HEK293 (cell line): ENCODE results near the gene HOXB9.
A peak's percentile ranks its signal among the peaks of the same experiment; 100 is the strongest.

Experiments
- BCL11B ChIP-seq: fragments of 450-650 bp; formaldehyde crosslinking; IDR thresholded peaks from 2 replicates; pipeline ENCODE4 v1.5.1; 2016; ENCODE audit warnings: low read depth, missing biosample characterization, missing genetic modification characterization
- FEZF1 ChIP-seq: fragments of 450-650 bp; formaldehyde crosslinking; IDR thresholded peaks from 2 replicates; pipeline ENCODE4 v1.5.1; 2016; ENCODE audit warnings: missing biosample characterization, missing genetic modification characterization
- GLI4 ChIP-seq: fragments of 450-650 bp; formaldehyde crosslinking; IDR thresholded peaks from 2 replicates; pipeline ENCODE4 v1.5.1; 2016; ENCODE audit warnings: missing biosample characterization, missing genetic modification characterization
- GLIS2 ChIP-seq: fragments of 450-650 bp; formaldehyde crosslinking; IDR thresholded peaks from 2 replicates; pipeline ENCODE4 v1.5.1; 2016; ENCODE audit warnings: missing biosample characterization, missing genetic modification characterization
- HIC1 ChIP-seq: fragments of 450-650 bp; formaldehyde crosslinking; IDR thresholded peaks from 2 replicates; pipeline ENCODE4 v1.5.1; 2016; ENCODE audit warnings: missing biosample characterization, missing genetic modification characterization
- KLF7 ChIP-seq: fragments of 450-650 bp; formaldehyde crosslinking; IDR thresholded peaks from 2 replicates; pipeline ENCODE4 v1.5.1; 2016; ENCODE audit warnings: missing biosample characterization, missing genetic modification characterization, borderline replicate concordance
- PRDM1 ChIP-seq: fragments of 450-650 bp; formaldehyde crosslinking; IDR thresholded peaks from 2 replicates; pipeline ENCODE4; 2016; ENCODE audit warnings: missing biosample characterization, missing genetic modification characterization
- SCRT1 ChIP-seq: fragments of 450-650 bp; formaldehyde crosslinking; IDR thresholded peaks from 2 replicates; pipeline ENCODE4 v1.5.1; 2016; ENCODE audit warnings: missing biosample characterization, missing genetic modification characterization, borderline replicate concordance
- SP2 ChIP-seq: fragments of 450-650 bp; formaldehyde crosslinking; IDR thresholded peaks from 2 replicates; pipeline ENCODE4 v1.5.1; 2016; ENCODE audit warnings: missing biosample characterization, missing genetic modification characterization
- SP3 ChIP-seq: fragments of 450-650 bp; formaldehyde crosslinking; IDR thresholded peaks from 2 replicates; pipeline ENCODE4 v1.5.1; 2016; ENCODE audit warnings: missing biosample characterization, missing genetic modification characterization
- YY1 ChIP-seq: fragments of 450-650 bp; formaldehyde crosslinking; IDR thresholded peaks from 2 replicates; pipeline ENCODE4 v1.5.1; 2018; ENCODE audit warnings: missing biosample characterization, missing genetic modification characterization
- ZBTB26 ChIP-seq: fragments of 450-650 bp; formaldehyde crosslinking; optimal IDR thresholded peaks from 2 replicates; pipeline ENCODE3; 2016; ENCODE audit warnings: missing biosample characterization, mild to moderate bottlenecking, missing genetic modification characterization
- ZFHX2 ChIP-seq: fragments of 450-650 bp; formaldehyde crosslinking; conservative IDR thresholded peaks from 2 replicates; pipeline ENCODE4 v1.5.1; 2016; ENCODE audit warnings: missing biosample characterization, missing genetic modification characterization
- ZFP3 ChIP-seq: fragments of 450-650 bp; formaldehyde crosslinking; IDR thresholded peaks from 2 replicates; pipeline ENCODE4 v1.5.1; 2016; ENCODE audit warnings: low read depth, missing biosample characterization, missing genetic modification characterization
- ZNF133 ChIP-seq: fragments of 450-650 bp; formaldehyde crosslinking; IDR thresholded peaks from 2 replicates; pipeline ENCODE4 v1.5.1; 2016; ENCODE audit warnings: missing biosample characterization, missing genetic modification characterization
- ZNF175 ChIP-seq: fragments of 450-650 bp; formaldehyde crosslinking; IDR thresholded peaks from 2 replicates; pipeline ENCODE4 v1.5.1; 2016; ENCODE audit warnings: missing biosample characterization, missing genetic modification characterization
- ZNF23 ChIP-seq: fragments of 450-650 bp; formaldehyde crosslinking; IDR thresholded peaks from 2 replicates; pipeline ENCODE4 v1.5.1; 2016; ENCODE audit warnings: missing biosample characterization, missing genetic modification characterization, borderline replicate concordance
- ZNF266 ChIP-seq: fragments of 450-650 bp; formaldehyde crosslinking; IDR thresholded peaks from 2 replicates; pipeline ENCODE4 v1.5.1; 2016; ENCODE audit warnings: missing biosample characterization, missing genetic modification characterization, low read depth
- ZNF280D ChIP-seq: fragments of 450-650 bp; formaldehyde crosslinking; IDR thresholded peaks from 2 replicates; pipeline ENCODE4 v1.5.1; 2016; ENCODE audit warnings: missing biosample characterization, missing genetic modification characterization
- ZNF404 ChIP-seq: fragments of 450-650 bp; formaldehyde crosslinking; IDR thresholded peaks from 2 replicates; pipeline ENCODE4 v1.5.1; 2017; ENCODE audit warnings: missing biosample characterization, missing genetic modification characterization
- ZNF510 ChIP-seq: fragments of 450-650 bp; formaldehyde crosslinking; IDR thresholded peaks from 2 replicates; pipeline ENCODE4 v1.5.1; 2018; ENCODE audit warnings: mild to moderate bottlenecking, missing genetic modification characterization, missing biosample characterization; ENCODE audit not compliant: insufficient replicate concordance
- ZNF529 ChIP-seq: fragments of 450-650 bp; formaldehyde crosslinking; IDR thresholded peaks from 2 replicates; pipeline ENCODE4 v1.5.1; 2017; ENCODE audit warnings: missing genetic modification characterization, missing biosample characterization; ENCODE audit not compliant: insufficient replicate concordance
- ZNF548 ChIP-seq: fragments of 450-650 bp; formaldehyde crosslinking; IDR thresholded peaks from 2 replicates; pipeline ENCODE4 v1.5.1; 2016; ENCODE audit warnings: missing biosample characterization, missing genetic modification characterization
- ZNF585B ChIP-seq: fragments of 450-650 bp; formaldehyde crosslinking; IDR thresholded peaks from 2 replicates; pipeline ENCODE4 v1.5.1; 2016; ENCODE audit warnings: missing biosample characterization, missing genetic modification characterization
- ZNF610 ChIP-seq: fragments of 450-650 bp; formaldehyde crosslinking; IDR thresholded peaks from 2 replicates; pipeline ENCODE4 v1.5.1; 2016; ENCODE audit warnings: missing biosample characterization, missing genetic modification characterization, borderline replicate concordance
- ZNF621 ChIP-seq: fragments of 450-650 bp; formaldehyde crosslinking; IDR thresholded peaks from 2 replicates; pipeline ENCODE4 v1.5.1; 2017; ENCODE audit warnings: missing biosample characterization, missing genetic modification characterization
- ZNF639 ChIP-seq: fragments of 450-650 bp; formaldehyde crosslinking; IDR thresholded peaks from 2 replicates; pipeline ENCODE4 v1.5.1; 2016; ENCODE audit warnings: missing biosample characterization, missing genetic modification characterization
- ZNF660 ChIP-seq: fragments of 450-650 bp; IDR thresholded peaks from 2 replicates; pipeline ENCODE4 v1.5.1; 2018; ENCODE audit warnings: missing biosample characterization, mild to moderate bottlenecking, missing genetic modification characterization
- ZNF707 ChIP-seq: fragments of 450-650 bp; formaldehyde crosslinking; IDR thresholded peaks from 2 replicates; pipeline ENCODE4 v1.5.1; 2016; ENCODE audit warnings: missing biosample characterization, missing genetic modification characterization
- ZNF776 ChIP-seq: fragments of 450-650 bp; formaldehyde crosslinking; IDR thresholded peaks from 2 replicates; pipeline ENCODE4 v1.5.0; 2017; ENCODE audit warnings: missing biosample characterization, missing genetic modification characterization, borderline replicate concordance
- ZNF843 ChIP-seq: fragments of 450-650 bp; formaldehyde crosslinking; IDR thresholded peaks from 2 replicates; pipeline ENCODE4 v1.5.1; 2016; ENCODE audit warnings: missing biosample characterization, missing genetic modification characterization

Gene HOXB9

GRCh38 chr17:48646183-48647102 is 20.3 kb upstream of the HOXB9 start (continued):
- TF ChIP-seq ZNF548 (tag by site-specific recombination) = no peak
- TF ChIP-seq ZNF23 (tag by site-specific recombination) = no peak
- no peak for TF ChIP-seq ZNF133 (tag by site-specific recombination)
- no peak for TF ChIP-seq ZNF707 (tag by site-specific recombination)
- no peak for TF ChIP-seq ZNF266 (tag by site-specific recombination)
- no peak for TF ChIP-seq ZNF280D (tag by site-specific recombination)
- TF ChIP-seq BCL11B (tag by site-specific recombination) = peak; percentile 31; the same call in 1 of the 2 replicates
- 0 out of 2 replicates have a peak, but pooled peaks have one; percentile 1 for TF ChIP-seq ZNF585B (tag by site-specific recombination)
- 0 out of 2 replicates have a peak, but pooled peaks have one; percentile 5 for TF ChIP-seq FEZF1
- TF ChIP-seq ZNF404 (tag by site-specific recombination) = no peak
- TF ChIP-seq ZNF175 (tag by site-specific recombination) = no peak
- TF ChIP-seq HIC1 (tag by site-specific recombination) = peak; percentile 85
- TF ChIP-seq ZBTB26 (tag by site-specific recombination) = peak; percentile 91
- TF ChIP-seq ZNF843 (tag by site-specific recombination) = no peak
- peak; percentile 39; the same call in 1 of the 2 replicates for TF ChIP-seq KLF7
- TF ChIP-seq GLIS2 = peak; percentile 86; the same call in 1 of the 2 replicates
- peak; percentile 71; the same call in 1 of the 2 replicates for TF ChIP-seq GLI4 (tag by site-specific recombination)
- peak; percentile 68 for TF ChIP-seq ZNF610
- peak; percentile 74; the same call in 1 of the 2 replicates for TF ChIP-seq SCRT1
- TF ChIP-seq ZNF510 (tag by site-specific recombination) = no peak
- 0 out of 2 replicates have a peak, but pooled peaks have one; percentile 1 for TF ChIP-seq YY1 (tag by site-specific recombination)
- TF ChIP-seq SP3 (tag by site-specific recombination) = peak; percentile 15
- peak; percentile 96 for TF ChIP-seq ZFHX2
- TF ChIP-seq ZNF660 (tag by site-specific recombination) = no peak
- TF ChIP-seq ZNF776 (tag by site-specific recombination) = no peak
- TF ChIP-seq ZNF639 (tag by site-specific recombination) = no peak
- no peak for TF ChIP-seq ZNF621 (tag by site-specific recombination)
- TF ChIP-seq SP2 (tag by site-specific recombination) = peak; percentile 63
- peak; percentile 91 for TF ChIP-seq PRDM1 (tag by site-specific recombination)
- TF ChIP-seq ZNF529 = no peak
- TF ChIP-seq ZFP3 (tag by site-specific recombination) = no peak
